Hindlimb muscle (tissue), 1 donor: ENCODE measurements around the gene TTC28. TPM values are rescaled to one million over a fixed set of nuclear protein-coding genes. Genes with fewer than 3 reads are reported as not detected.
"Not testable (repeated sequence)": the region's sequence is repeated elsewhere in the genome, so short reads cannot be mapped to it uniquely, and the experiment has no call there.

ENCODE experiments used
- DNase-seq: peaks from one replicate; pipeline ENCODE4 v3.0.0-alpha.2; 2013
- polyA plus RNA-seq: library from polyadenylated mRNA; unstranded; fragments of 120-200 nt; gene quantifications from one replicate; pipeline ENCODE4 v1.2.1, GENCODE V29; 2013; ENCODE audit not compliant: insufficient read length

The TTC28 gene
- polyA plus RNA-seq, 1 donor: 30.7 TPM

GRCh38 chr22:28553108-28553866, 126.4 kb downstream of the TTC28 start:
- not testable (repeated sequence) for DNase-seq

GRCh38 chr22:28548406-28548805, 131.2 kb downstream of the TTC28 start:
- DNase-seq: no peak

- no peak for DNase-seq
Measured at GRCh38 chr22:28547132-28547842, 132.4 kb downstream of the TTC28 start.

GRCh38 chr22:28544431-28544868, 135.2 kb downstream of the TTC28 start:
- no peak for DNase-seq

- no peak for DNase-seq
Measured at GRCh38 chr22:28542980-28543621, 136.5 kb downstream of the TTC28 start.

- no peak for DNase-seq
Measured at GRCh38 chr22:28541137-28541536, 138.5 kb downstream of the TTC28 start.

- no peak for DNase-seq
Measured at GRCh38 chr22:28538922-28539321, 140.7 kb downstream of the TTC28 start.

- DNase-seq: not testable (repeated sequence)
Measured at GRCh38 chr22:28530565-28530964, 149.1 kb downstream of the TTC28 start.

- DNase-seq: not testable (repeated sequence)
Measured at GRCh38 chr22:28529144-28529543, 150.5 kb downstream of the TTC28 start.

GRCh38 chr22:28521451-28521850, 158.2 kb downstream of the TTC28 start:
- DNase-seq: no peak

- DNase-seq: peak; percentile 74
Measured at GRCh38 chr22:28514321-28514821, 165.3 kb downstream of the TTC28 start.

- not testable (repeated sequence) for DNase-seq
Measured at GRCh38 chr22:28512387-28512786, 167.3 kb downstream of the TTC28 start.

- DNase-seq: no peak
Measured at GRCh38 chr22:28507896-28508295, 171.7 kb downstream of the TTC28 start.

GRCh38 chr22:28506150-28506535, 173.5 kb downstream of the TTC28 start:
- DNase-seq: no peak

GRCh38 chr22:28505416-28506149, 174.1 kb downstream of the TTC28 start:
- no peak for DNase-seq

GRCh38 chr22:28500006-28500405, 179.6 kb downstream of the TTC28 start:
- DNase-seq: no peak

- no peak for DNase-seq
Measured at GRCh38 chr22:28498044-28498443, 181.6 kb downstream of the TTC28 start.

GRCh38 chr22:28497188-28497587, 182.5 kb downstream of the TTC28 start:
- DNase-seq: no peak

- not testable (repeated sequence) for DNase-seq
Measured at GRCh38 chr22:28491289-28491688, 188.4 kb downstream of the TTC28 start.

- DNase-seq: no peak
Measured at GRCh38 chr22:28488825-28489224, 190.8 kb downstream of the TTC28 start.

GRCh38 chr22:28484662-28485061, 195.0 kb downstream of the TTC28 start:
- DNase-seq: no peak

GRCh38 chr22:28481725-28482124, 197.9 kb downstream of the TTC28 start:
- DNase-seq: no peak
